NCI-H748 (cell line): Measurements from ENCODE around the gene TNRC6B.

Experiments used
- DNase-seq: peaks from one replicate; lab custom pipeline; 2025; ENCODE audit not compliant: unreplicated experiment; lab: John Stamatoyannopoulos, UW

Gene TNRC6B

DNA sequence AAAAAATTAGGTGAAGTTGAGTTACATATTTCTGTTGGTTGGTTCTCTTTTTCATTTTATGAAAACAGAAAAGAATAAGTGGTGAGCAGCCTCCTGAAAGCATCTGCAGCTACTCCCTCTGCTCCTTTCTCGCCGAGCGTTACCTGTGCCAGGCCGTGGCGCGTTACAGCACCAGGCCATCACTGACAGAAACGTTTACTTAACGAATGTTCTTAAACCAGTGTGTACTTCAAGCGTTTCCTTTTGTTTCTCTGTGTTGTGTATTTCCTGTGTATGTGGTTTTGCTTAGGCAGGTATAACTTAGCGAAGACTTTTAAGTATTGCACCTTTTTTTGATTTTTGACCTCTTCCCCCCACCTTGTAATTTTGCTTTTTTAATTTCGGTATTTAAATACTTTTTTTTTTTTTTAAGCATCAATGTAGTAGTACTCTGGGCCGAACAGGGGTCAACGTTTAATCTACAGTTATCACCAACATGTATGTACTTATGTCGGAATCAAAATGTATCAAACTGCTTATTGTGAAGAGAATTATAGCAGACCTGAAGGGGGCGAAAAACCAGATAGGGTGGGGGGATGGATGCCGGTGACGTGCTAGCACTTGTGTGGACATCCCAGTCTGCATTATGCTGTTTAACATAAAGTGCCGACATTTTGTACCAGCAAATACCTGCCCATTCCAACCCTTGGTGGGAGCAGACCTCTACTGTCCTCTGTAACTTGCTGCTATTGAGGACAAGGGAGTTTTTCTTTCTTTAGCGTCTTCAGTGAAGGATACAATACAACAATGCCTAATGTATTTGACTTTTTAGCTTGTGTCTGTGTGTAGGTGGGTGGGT lies 147.0 kb downstream of the TNRC6B start:
- DNase-seq, result no peak

DNA sequence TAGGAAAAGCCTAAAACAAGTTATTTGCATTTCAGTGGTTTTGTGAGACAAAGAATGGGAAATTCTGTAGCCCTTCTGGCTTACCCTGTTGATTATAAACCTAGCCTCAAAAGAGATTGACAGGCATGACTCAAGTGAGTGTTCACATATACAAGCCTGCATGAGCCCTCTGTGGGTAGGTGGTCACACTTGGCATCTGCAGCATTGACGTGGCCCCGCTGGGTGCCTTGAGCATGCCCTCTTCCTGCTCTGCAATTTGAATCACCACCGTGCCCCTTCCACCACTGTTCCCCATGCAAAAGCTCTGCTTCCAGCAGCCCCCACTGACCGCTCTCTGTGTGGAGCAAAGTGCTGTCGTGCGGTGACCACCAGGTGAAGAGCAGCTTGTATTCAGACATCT lies 147.6 kb downstream of the TNRC6B start:
- DNase-seq, result no peak

DNA sequence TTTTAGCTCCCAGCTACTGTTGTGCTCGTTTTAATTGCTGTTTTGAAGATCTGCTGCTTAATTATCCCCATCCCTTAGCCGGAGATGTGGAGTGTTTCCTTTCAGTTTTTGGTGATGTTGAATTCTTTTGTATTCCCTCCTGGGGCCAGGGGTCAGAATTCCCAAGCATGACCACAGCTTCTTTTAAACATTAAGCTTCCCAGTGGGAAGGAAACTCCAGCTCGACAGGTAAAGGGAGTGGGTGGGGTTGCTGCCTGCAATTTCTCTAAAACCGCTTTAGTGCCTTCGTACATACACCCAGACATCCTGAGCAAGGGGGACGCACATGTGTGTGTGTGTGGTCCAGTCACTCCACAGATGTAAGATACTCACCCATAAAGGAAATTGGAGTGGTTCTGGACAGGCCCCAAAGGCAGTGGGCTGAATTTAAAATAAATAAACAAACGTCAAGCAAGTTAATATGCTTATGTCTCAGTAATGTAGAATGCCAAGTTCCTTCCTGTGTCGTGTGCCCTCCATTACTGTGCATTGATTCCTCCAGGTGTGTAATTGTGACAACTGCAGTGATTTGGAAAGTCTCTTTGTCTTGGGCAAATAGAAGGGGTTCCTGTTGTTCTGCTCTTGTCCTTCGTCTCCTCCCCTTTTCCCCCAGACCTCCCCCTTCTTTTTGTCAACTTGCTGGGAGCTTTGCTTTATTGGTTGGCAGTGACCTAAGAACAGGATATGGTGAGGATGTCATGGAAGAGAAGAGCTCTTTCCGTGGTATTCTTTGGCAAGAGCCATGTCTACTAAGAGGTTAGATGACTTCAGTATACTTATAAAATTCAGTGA lies 149.4 kb downstream of the TNRC6B start:
- peak; percentile 0 for DNase-seq

DNA sequence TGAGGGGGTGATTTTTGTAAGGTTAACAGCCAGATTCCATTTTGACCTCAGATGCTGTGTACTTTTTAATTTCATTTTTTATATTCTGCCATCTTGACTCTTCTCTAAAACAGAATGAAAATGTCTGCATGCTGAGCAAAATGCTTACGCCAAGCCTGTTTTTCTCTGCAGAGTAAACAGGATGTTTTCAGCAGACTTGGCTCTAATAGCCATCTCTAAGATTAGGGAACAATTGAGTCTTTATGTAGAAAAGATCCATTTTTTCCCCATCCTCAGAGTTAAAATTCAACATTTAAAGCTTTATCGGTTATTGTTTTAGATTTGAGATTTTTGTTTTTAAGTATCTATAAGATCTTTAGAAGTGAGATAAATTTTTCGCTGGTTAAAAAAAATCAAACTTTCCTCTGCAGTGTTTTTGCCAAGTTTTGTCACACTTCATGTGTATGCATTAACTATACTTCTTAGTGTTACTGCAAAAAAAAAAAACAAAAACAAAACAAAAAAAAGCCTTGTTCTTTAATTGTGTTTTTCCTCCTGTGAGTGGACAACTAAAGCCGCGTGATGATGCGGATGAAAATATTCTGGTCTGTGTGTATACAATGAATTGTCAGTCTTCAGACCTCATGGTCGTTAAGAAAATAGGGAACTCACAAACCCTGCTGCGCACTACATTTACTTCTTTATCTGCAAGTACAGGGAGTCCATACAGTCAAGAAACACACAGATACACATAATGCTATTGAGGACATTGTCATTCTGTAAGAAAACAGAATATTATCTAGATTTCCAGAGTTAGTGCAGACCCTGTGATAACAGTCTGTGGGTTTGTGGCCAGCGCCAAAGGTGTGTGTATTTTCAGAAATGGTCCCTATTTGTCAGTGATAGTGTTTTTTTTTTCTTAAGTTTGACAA lies 151.1 kb downstream of the TNRC6B start:
- no peak for DNase-seq

DNA sequence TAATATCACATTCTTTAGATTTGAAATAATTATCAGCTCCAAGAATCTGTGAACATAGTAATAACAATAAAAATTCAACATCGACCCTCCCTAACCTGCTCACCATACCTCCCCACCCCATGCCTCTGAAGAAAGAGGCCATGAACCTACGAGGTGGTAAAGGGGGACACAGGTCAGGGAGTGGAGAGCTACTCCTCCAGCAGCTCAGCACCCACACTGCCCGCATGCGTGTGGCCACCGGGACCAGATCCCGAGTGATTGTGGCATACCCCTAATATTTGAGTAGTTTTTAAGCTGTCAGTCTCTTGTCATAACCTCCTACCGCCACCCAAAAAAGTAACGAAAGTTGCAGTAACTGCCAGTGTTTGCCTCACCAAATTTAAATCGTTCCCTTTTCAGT lies 151.7 kb downstream of the TNRC6B start:
- DNase-seq, result no peak

DNA sequence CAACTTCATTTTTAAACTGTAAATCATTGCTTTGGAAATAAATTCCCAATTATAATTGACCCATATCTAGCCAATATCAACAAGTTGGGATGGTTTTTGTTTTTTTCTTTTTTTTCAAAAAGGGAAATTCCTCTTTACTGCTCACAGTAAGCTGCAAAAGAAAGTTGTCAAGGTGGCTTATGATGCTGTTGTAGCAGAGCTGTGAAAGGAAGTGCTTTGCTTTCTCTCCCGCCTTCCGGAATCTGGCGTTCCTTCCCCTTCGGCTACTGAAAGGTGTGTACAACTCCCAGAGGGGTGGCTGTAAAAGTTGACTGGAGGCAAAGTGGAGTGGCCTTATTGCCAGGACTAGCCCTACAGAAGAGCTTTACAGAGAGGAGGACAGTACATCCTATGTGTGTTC lies 152.4 kb downstream of the TNRC6B start:
- DNase-seq, result no peak

DNA sequence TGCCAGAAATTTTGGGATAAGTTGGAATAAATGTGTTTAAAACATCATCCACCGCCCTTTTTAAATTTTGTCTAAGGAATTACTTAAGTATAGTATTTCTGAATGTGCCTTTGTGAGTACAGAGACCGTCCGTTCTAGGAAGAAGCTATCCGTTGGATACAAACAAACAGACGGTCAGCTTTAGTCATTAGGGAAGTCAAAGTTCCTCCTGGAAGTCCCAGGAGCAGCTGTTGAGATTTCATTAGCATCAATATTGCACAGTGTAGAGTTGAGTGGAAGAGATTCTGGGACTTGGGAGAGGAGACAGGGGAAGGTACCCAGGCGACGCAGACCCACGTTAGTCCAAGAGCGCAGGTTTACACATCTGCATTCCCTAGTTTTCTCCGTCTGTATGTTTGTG lies 152.9 kb downstream of the TNRC6B start:
- no peak for DNase-seq

DNA sequence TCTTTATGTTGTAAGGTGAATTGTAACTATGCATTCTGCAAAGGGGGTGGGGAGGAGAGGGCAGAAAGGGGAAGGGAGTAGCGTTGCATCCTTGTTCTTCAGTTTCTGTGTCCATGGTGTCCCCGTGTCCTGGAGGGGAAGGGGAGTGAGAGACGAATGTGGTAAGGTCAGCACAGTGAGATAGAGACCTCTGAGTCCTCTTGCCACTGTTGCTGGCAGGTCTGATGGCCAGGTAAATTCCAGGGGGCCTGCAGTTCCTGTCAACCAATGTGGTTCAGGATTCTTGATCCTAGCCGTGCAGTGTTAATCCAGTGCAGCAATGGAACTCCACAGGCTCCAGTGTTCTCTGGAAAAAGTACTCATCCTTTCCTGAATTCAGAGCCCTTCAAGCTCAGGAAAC lies 154.0 kb downstream of the TNRC6B start:
- DNase-seq, result no peak

DNA sequence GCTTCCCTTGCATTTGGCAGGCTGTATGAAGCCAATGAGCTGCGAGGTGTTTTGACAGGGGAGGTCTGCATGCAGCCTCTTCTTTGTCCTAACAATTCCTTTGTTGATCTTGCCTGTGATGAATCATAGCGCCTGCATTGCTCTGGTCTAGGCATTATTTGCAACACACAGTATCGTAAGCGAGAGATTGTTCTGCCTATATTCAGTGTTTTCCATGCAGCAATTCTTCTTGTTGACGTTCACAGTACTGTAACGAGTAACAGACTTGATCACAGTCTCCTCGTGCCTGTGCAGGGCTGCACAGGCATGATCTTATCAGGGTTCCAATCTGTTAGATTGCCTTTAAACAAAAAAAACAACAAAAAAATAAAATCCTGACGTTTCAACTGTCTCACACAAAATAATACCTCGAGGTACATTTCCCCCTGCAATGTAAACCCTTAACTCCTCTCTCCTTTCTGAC lies 154.6 kb downstream of the TNRC6B start:
- DNase-seq, result no peak

DNA sequence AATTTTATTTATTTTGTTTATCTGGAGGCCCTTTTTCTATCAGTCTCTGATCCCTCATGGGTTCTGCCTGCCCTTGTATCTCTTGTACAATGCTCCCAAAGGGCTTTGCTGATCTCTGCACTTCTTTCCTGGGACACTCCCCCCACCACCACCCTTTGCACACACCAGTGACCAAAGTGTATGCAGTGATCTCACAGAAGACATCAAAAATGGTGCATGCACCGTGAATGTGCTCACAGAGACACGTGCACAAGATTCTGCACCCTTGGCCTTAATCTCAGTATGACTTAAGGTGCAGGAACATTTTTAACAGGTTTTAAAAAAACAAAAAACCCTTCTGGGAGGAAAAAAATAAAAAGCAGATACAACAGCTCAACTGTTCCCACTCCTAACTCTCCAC lies 156.3 kb downstream of the TNRC6B start:
- no peak for DNase-seq

DNA sequence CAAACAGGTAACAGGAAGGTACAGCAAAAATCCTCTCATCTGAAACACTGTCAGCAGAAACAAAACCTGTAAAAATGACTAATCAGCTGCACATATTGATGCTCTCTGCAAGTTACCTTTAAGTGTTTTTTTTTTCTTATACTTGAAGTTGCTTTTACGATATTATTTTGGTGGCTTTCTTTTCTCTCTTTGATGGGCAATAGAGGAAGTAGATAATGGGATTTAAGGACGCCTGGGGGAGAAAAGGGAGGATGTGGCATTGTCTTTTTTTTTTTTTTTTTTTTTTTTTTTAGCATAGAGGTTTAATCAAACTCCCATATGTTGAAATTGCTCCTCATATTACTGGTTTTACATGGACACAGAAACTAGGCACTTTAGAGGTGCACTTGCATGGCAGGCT lies 157.2 kb downstream of the TNRC6B start:
- no peak for DNase-seq

DNA sequence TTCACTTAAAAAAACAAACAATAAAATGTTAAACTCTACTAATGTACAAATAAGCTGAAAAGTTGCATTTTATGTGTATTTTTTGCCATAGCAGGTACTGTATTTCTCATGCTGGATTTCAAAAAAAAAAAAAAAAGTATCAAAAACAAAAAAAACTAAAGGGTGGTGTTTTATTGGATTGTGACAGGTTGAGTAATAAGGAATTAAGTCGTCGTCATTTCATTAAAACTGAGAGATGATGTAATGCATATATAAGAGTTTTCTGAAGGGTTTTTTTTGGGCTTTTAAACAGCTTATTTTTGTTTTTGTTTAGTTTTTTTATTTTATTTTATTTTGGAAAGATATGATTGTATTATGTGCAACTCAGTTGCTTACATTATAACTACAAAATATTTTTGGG lies 157.6 kb downstream of the TNRC6B start:
- no peak for DNase-seq

DNA sequence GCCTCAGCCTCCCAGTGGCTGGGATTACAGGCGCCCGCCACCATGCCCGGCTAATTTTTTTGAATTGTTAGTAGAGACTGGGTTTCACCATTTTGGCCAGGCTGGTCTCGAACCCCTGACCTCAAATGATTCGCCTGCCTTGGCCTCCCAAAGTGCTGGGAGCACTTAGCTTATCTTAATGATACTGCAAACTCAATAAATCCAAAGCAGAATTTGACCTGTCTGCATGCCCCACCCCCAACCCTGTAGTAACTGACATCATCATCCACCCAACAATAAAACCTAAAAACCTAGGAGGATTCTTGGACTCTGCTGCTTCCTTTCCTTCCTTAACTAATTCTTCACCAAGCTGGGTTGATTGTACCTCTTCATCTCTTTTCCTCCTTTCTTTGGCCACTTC lies 162.3 kb downstream of the TNRC6B start:
- DNase-seq, result no peak

DNA sequence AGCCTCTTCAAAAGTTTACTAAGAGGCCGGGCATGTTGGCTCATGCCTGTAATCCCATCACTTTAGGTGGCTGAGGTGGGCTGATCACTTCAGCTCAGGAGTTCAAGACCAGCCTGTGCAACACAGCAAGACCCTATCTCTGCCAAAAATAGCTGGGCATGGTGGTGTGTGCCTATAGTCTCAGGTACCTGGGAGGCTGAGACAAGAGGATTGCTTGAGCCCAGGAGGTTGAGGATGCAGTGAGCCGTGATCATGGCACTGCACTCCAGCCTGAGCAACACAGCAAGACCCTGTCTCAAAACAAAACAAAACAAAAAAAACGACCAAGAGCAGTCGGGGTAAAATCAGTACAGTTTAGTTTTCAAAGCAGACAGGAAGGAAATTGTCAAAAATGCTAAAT lies 163.9 kb downstream of the TNRC6B start:
- DNase-seq, result no peak

DNA sequence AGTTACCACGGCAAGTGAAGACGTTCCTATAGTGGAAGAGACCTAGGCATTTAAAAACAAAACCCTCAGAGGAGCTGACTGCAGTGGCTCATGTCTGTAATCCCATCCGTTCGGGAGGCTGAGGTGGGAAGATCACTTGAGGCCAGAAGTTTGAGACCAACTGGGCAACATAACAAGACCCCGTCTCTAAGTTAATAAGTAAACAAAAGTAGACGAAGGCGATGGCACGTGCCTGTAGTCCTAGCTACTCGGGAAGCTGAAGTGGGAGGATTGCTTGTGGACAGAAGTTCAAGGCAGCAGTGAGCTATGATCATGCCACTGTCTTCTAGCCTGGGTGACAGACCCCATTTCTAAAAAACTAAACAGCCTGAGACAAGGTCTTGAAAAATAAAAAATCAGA lies 164.8 kb downstream of the TNRC6B start:
- DNase-seq, result no peak

DNA sequence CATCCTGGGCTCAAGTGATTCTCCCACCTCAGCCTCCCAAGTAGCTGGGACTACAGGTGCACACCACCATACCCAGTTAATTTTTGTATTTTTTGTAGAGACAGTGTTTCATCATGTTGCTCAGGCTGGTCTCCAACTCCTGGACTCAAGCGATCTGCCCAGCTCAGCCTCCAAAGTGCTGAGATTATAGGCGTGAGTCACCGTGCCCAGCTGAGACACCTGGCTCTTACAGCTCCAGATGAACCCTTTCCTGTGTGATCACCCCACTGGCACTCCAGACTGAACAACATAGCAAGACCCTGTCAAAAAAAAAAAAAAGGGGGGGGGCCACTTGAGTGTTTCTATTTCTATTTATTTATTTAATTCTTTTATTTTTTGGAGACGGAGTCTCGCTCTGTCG lies 167.5 kb downstream of the TNRC6B start:
- DNase-seq, result peak; percentile 3

DNA sequence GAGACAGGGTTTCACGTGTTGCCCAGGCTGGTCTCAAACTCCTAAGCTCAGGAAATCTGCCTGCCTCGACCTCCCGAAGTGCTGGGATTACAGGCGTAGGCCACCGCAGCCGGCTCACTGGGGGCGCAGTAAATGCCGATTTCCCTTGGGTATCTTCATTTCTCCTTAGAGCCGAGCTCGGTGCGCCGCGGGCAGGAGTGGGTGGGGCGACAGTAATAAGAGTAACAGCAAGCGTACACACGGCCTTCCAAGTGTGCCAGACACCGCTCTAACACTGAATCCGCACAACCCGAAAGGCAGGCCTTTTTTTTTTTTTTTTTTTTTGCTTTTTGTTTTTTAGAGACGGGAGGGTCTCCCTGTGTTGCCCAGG lies 168.1 kb downstream of the TNRC6B start:
- DNase-seq, result peak; percentile 55

DNA sequence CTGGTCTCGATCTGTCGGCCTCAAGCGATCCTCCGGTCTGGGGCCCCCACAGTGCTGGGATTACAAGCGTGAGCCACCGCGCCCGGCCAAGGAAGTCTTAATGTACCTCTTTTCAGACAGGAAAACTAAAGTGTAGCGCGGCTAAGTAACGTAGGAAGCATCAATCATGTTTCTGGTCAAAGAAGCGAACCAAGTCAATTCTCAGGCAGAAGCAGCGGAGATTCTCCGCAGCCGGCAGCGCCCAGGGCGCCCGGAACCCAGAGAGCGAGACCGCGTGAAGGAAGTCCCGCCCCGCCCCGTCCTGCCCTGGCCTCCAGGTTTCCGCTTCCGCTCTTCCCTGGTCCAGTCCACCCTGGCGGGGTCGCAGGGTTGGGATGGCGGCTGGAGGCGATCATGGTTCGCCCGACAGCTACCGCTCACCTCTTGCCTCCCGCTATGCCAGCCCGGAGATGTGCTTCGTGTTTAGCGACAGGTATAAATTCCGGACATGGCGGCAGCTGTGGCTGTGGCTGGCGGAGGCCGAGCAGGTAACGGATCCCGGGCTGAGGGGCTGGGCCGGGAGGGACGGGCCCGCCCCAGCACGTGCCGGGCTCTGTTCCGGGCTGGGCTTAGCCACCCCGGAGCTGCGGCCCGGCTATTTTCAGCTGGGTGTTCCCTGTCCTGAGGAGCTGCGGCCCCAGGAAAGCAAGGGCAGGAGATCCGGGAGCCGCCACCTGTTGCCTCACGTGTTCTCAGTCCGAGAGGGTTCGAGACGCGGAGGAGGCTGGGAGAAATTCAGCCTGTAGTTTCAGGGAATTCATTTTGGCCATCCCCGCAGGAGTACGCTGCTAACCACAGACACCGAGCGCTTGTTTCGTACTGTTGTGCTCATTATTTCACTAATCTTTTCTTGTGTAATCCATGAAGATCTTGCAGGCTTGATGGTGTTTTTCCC lies 168.7 kb downstream of the TNRC6B start, which contains the start of gene ADSL:
ADSL (plus strand) TSS at position 316 of the 934 bp plus-strand sequence; CDS start at position 375, 59 bp downstream.
- peak; percentile 80 for DNase-seq

DNA sequence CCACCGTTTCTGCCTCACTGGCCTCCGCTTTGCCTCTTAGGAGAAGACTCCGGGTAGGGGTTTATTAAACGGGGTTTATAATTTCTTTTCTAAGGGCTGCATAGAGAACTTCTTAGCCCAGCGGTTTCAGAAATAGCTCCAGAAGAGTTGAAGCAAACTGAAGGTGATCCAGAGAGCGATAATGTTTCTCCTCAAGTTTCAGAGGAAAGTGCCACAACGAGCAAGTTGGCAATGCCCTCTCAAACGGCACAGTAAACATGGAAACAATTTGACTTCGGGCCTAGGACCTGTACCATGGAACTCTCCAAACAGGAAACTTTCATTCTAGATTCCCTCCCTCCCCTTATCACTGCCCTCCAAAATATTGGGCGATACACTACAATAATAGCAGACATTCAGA lies 169.6 kb downstream of the TNRC6B start:
- no peak for DNase-seq

DNA sequence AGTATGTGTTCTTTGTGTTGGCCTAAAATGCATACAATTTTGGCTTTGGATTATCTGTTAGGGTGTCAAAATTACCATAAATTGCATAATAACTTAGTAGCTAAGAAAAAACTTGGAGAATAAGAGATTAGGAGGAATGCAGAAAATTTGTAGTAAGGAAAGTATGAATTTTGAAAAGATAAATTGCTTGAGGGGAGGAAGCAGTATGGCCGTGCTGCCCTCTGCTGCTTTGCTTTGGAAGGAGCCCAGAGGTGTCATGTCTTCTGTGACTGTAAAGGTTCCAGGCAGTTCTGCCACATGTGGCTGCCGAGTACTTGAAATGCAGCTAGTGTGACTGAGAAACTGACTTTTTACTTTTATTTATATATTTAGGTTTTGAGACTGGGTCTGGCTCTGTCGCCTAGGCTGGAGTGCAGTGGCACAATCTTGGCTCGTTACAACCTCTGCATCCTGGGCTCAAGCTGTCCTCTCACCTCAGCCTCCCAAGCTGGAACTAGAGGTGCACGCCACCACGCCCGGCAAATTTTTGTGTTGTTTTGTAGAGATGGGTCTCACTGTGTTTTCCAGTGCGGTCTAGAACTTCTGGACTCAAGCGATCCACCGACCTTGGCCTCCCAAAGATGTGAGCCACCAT lies 170.4 kb downstream of the TNRC6B start:
- DNase-seq, result peak; percentile 4
